Left lung (tissue), 10 donors: Measurements from ENCODE around the gene MICU2. TPM values are rescaled to one million over a fixed set of nuclear protein-coding genes. Genes with fewer than 3 reads are reported as not detected.

ENCODE experiments used
- ATAC-seq: fragments of 200-7000 bp; cut with Tn5 transposase; one replicate; pipeline ENCODE4 v1.9.1; 2020; ENCODE audit warnings: moderate library complexity
- DNase-seq, 4 donors: peaks; one replicate each; pipeline ENCODE4 v3.0.0-alpha.2; 2013 to 2020
- H3K27ac ChIP-seq, 2 donors: fragments of 200-600 bp; sonication (generic) in 1 of 2; one replicate each; pipeline versions ENCODE4 v1.5.0 to v1.8.0; 2020 to 2021
- H3K27me3 ChIP-seq, 2 donors: fragments of 200-600 bp; sonication (generic) in 1 of 2; one replicate each; pipeline versions ENCODE4 v1.5.0 to v1.8.0; 2020 to 2021
- H3K36me3 ChIP-seq, 2 donors: fragments of 200-600 bp; sonication (generic) in 1 of 2; one replicate each; pipeline versions ENCODE4 v1.5.0 to v1.8.0; 2020 to 2021
- H3K4me1 ChIP-seq, 2 donors: fragments of 200-600 bp; one replicate each; pipeline ENCODE4 v1.8.0; 2021
- H3K4me3 ChIP-seq, 2 donors: fragments of 200-600 bp; sonication (generic) in 1 of 2; one replicate each; pipeline versions ENCODE4 v1.5.0 to v1.8.0; 2020 to 2021; ENCODE audit warnings: mild to moderate bottlenecking in 1 of 2
- H3K9me3 ChIP-seq, 2 donors: fragments of 200-600 bp; sonication (generic) in 1 of 2; one replicate each; pipeline versions ENCODE4 v1.5.0 to v1.8.0; 2020 to 2021
- CTCF ChIP-seq, 2 donors: fragments of 200-600 bp; sonication (generic) in 1 of 2; IDR thresholded peaks; one replicate each; pipeline versions ENCODE4 v1.5.0 to v1.8.0; 2021; ENCODE audit warnings: antibody characterized with exemption in 2 of 2
- intact Hi-C, 2 donors: fragments of 100-400 bp; cut with DNase I; formaldehyde crosslinking; loops; one replicate each; pipeline versions ENCODE4 v1.11.2 to v1.14.2; 2022
- polyA plus RNA-seq, 6 donors: library from polyadenylated mRNA; unstranded; fragments of 120-200 nt; gene quantifications; one replicate each; pipeline ENCODE4 v1.2.1, GENCODE V29; 2013; ENCODE audit not compliant: insufficient read length in 6 of 6
- total RNA-seq, 2 donors: library from RNA; stranded (reverse); fragmentation: NEBNext Ultra II Directional; extraction: Animal tissue kit (Norgen Biotek cat#: 25700); gene quantifications; one replicate each; pipeline ENCODE4 v1.2.1, GENCODE V29; 2021
- donor health status: DM: no; HTN: yes; CAD: no.
- donor health status: DM: no; HTN: no; CAD: no.

The MICU2 gene
- total and polyA plus RNA-seq, 8 donors, result 32.4 to 96.7 (median 76.4) TPM

- H3K9me3 ChIP-seq, result no peaks in the 10 kb centered on the region
- no peak for TF ChIP-seq CTCF (IDR thresholded peaks at IDR 0.05)
- no peaks in the 10 kb centered on the region for H3K27me3 ChIP-seq
- ATAC-seq (no peak), DNase-seq (no peak)
- intact Hi-C loops, result no loop called here
- peak overlapping the region in 1 of 2 donors; percentile 18 for H3K27ac ChIP-seq
- H3K4me1 ChIP-seq, result peaks cover 0 to 65% of the 10 kb centered on the region in 2 donors
- H3K4me3 ChIP-seq, result no peak overlapping the region
- no peaks in the 10 kb centered on the region for H3K36me3 ChIP-seq
Measured at GRCh38 chr13:21446656-21447055, 157.3 kb downstream of the MICU2 start.

- TF ChIP-seq CTCF (IDR thresholded peaks at IDR 0.05), result no peak
- intact Hi-C loops, result no loop called here
- peak; percentile 60 for ATAC-seq
Measured at GRCh38 chr13:21445759-21446158, 158.2 kb downstream of the MICU2 start.

GRCh38 chr13:21443171-21443570 lies 160.8 kb downstream of the MICU2 start:
- no peaks in the 10 kb centered on the region for H3K27me3 ChIP-seq
- intact Hi-C loops, result no loop called here
- H3K36me3 ChIP-seq, result no peaks in the 10 kb centered on the region
- DNase-seq (no peak), ATAC-seq (no peak)
- no peak overlapping the region for H3K4me3 ChIP-seq
- peaks cover 0 to 4% of the 10 kb centered on the region in 2 donors for H3K9me3 ChIP-seq
- TF ChIP-seq CTCF (IDR thresholded peaks at IDR 0.05), result no peak
- peaks cover 0 to 61% of the 10 kb centered on the region in 2 donors for H3K4me1 ChIP-seq
- peak overlapping the region in 1 of 2 donors; percentile 68 for H3K27ac ChIP-seq

More at GRCh38 chr13:21445759-21446158, 158.2 kb downstream of the MICU2 start:
- no peak for DNase-seq
- no peaks in the 10 kb centered on the region for H3K27me3 ChIP-seq
- no peak overlapping the region for H3K4me3 ChIP-seq
- no peaks in the 10 kb centered on the region for H3K36me3 ChIP-seq
- H3K27ac ChIP-seq, result no peak overlapping the region
- no peaks in the 10 kb centered on the region for H3K9me3 ChIP-seq
- peaks cover 0 to 60% of the 10 kb centered on the region in 2 donors for H3K4me1 ChIP-seq

Other genes starting within 250 kb of the MICU2 start
- gene ZDHHC20, start 144.9 kb downstream of the MICU2 start, total RNA-seq, result 100 to 1,000 TPM; 113 to 114 TPM
- gene ZDHHC20, start 144.9 kb downstream of the MICU2 start, polyA plus RNA-seq, result 100 to 1,000 TPM in 5 of 6 donors, 10 to 100 TPM in 1; 93.2 to 123 (median 112) TPM
- gene FGF9, start 66.9 kb upstream of the MICU2 start, total RNA-seq, result 1 to 10 TPM; 1.6 to 2.0 TPM
- gene FGF9, start 66.9 kb upstream of the MICU2 start, polyA plus RNA-seq, result 10 to 100 TPM; 18.5 to 35.3 (median 21.2) TPM